ENCODE measurements around the gene HMCN1.

HMCN1 gene

DNA sequence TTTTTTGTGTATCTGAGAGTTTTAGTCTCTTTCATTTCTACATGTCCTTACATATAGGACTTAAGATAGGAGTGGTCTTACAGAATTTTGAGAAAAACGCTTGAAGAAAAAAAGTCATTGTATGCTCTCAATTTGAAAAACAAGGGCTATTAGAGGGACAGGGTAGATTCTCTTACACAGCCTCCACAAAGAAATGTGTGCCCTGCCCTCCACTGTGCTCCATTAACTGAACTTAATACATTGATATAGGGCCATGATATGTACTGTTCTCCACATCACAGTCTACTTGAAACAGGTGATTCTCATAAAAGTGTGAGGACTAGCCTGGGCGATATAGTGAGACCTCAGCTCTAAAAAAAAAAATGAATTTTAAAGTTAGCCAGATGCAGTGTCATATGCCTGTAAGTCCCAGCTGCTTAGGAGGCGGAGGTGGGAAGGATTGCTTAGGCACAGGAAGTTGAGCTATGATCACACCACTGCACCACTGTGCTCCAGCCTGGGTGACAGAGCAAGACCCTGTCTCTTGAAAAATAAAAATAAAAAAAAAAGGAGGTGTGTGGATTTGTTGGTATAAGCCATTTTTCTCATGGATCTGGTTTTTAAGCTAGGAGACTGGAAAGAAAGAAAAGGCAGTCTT, 77.0 kb downstream of the HMCN1 start:
- no peaks in the 10 kb centered on the region for H3K9me3 ChIP-seq (ENCODE audit: control insufficient read depth, low read length)
- no peaks in the 10 kb centered on the region for H3K27me3 ChIP-seq (ENCODE audit: control insufficient read depth, insufficient read depth, low read length)
- no peaks in the 10 kb centered on the region for H3K36me3 ChIP-seq (ENCODE audit: control insufficient read depth, insufficient read depth, low read length)
- no peak overlapping the region for H3K4me3 ChIP-seq (ENCODE audit: low read length)
- H3K9ac ChIP-seq (ENCODE audit: low read length): no peak overlapping the region
- H3K4me1 ChIP-seq (ENCODE audit: control insufficient read depth, insufficient read depth, low read length): no peaks in the 10 kb centered on the region

GRCh38 chr1:185812934-185813333, 78.7 kb downstream of the HMCN1 start:
- Histone ChIP-seq H3K9ac (ENCODE audit: low read length) (no peak overlapping the region), H3K4me1 (ENCODE audit: control insufficient read depth, insufficient read depth, low read length) (no peaks in the 10 kb centered on the region), H3K9me3 (ENCODE audit: control insufficient read depth, low read length) (no peaks in the 10 kb centered on the region), H3K4me3 (ENCODE audit: low read length) (no peak overlapping the region), H3K27me3 (ENCODE audit: control insufficient read depth, insufficient read depth, low read length) (no peaks in the 10 kb centered on the region), H3K36me3 (ENCODE audit: control insufficient read depth, insufficient read depth, low read length) (no peaks in the 10 kb centered on the region)

DNA sequence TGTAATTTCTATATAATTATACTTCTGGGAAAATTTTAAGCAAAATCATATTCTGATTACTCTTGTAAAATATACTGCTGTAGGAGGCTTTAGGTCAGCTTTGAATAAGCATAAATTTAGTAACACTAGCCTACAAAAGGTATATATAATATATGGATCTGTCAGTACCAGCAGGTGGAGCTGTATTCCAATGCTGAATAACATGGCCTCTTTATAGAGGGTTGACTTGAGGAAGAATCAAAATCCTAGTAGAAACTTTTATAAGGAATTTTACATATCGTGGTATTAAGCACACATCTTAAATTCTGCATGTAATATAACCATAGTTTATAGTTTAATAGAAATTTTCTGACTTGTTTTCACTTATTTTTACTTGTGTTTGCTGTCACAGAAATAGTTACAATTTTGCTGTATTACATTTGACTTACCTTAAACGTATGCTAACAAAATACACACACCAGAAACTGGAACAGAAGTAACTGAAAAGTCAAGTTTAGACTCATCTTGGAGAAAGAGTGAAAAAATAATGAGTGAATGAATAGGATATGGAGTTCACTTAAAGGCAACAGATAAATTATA, 79.3 kb downstream of the HMCN1 start:
- Histone ChIP-seq H3K4me3 (ENCODE audit: low read length) (no peak overlapping the region), H3K9ac (ENCODE audit: low read length) (no peak overlapping the region), H3K4me1 (ENCODE audit: control insufficient read depth, insufficient read depth, low read length) (no peaks in the 10 kb centered on the region), H3K27me3 (ENCODE audit: control insufficient read depth, insufficient read depth, low read length) (no peaks in the 10 kb centered on the region), H3K36me3 (ENCODE audit: control insufficient read depth, insufficient read depth, low read length) (no peaks in the 10 kb centered on the region), H3K9me3 (ENCODE audit: control insufficient read depth, low read length) (no peaks in the 10 kb centered on the region)

- Histone ChIP-seq H3K4me1 (ENCODE audit: control insufficient read depth, insufficient read depth, low read length) (no peaks in the 10 kb centered on the region), H3K9ac (ENCODE audit: low read length) (no peak overlapping the region), H3K4me3 (ENCODE audit: low read length) (no peak overlapping the region), H3K36me3 (ENCODE audit: control insufficient read depth, insufficient read depth, low read length) (no peaks in the 10 kb centered on the region), H3K9me3 (ENCODE audit: control insufficient read depth, low read length) (no peaks in the 10 kb centered on the region), H3K27me3 (ENCODE audit: control insufficient read depth, insufficient read depth, low read length) (no peaks in the 10 kb centered on the region)
Observed at GRCh38 chr1:185816460-185816859, 82.3 kb downstream of the HMCN1 start.

- Histone ChIP-seq H3K4me1 (ENCODE audit: control insufficient read depth, insufficient read depth, low read length) (no peaks in the 10 kb centered on the region), H3K27me3 (ENCODE audit: control insufficient read depth, insufficient read depth, low read length) (no peaks in the 10 kb centered on the region), H3K4me3 (ENCODE audit: low read length) (no peak overlapping the region), H3K9ac (ENCODE audit: low read length) (no peak overlapping the region), H3K9me3 (ENCODE audit: control insufficient read depth, low read length) (no peaks in the 10 kb centered on the region), H3K36me3 (ENCODE audit: control insufficient read depth, insufficient read depth, low read length) (no peaks in the 10 kb centered on the region)
Observed at GRCh38 chr1:185819798-185820197, 85.6 kb downstream of the HMCN1 start.

- Histone ChIP-seq H3K4me3 (ENCODE audit: low read length) (no peak overlapping the region), H3K36me3 (ENCODE audit: control insufficient read depth, insufficient read depth, low read length) (no peaks in the 10 kb centered on the region), H3K27me3 (ENCODE audit: control insufficient read depth, insufficient read depth, low read length) (no peaks in the 10 kb centered on the region), H3K9ac (ENCODE audit: low read length) (no peak overlapping the region), H3K9me3 (ENCODE audit: control insufficient read depth, low read length) (no peaks in the 10 kb centered on the region), H3K4me1 (ENCODE audit: control insufficient read depth, insufficient read depth, low read length) (no peaks in the 10 kb centered on the region)
Observed at GRCh38 chr1:185821612-185822385, 87.6 kb downstream of the HMCN1 start.

GRCh38 chr1:185823467-185823866, 89.3 kb downstream of the HMCN1 start:
- H3K36me3 ChIP-seq (ENCODE audit: control insufficient read depth, insufficient read depth, low read length): no peaks in the 10 kb centered on the region
- no peak overlapping the region for H3K4me3 ChIP-seq (ENCODE audit: low read length)
- no peak overlapping the region for H3K9ac ChIP-seq (ENCODE audit: low read length)
- no peaks in the 10 kb centered on the region for H3K9me3 ChIP-seq (ENCODE audit: control insufficient read depth, low read length)
- H3K27me3 ChIP-seq (ENCODE audit: control insufficient read depth, insufficient read depth, low read length): no peaks in the 10 kb centered on the region
- H3K4me1 ChIP-seq (ENCODE audit: control insufficient read depth, insufficient read depth, low read length): no peaks in the 10 kb centered on the region

GRCh38 chr1:185824106-185824505, 89.9 kb downstream of the HMCN1 start:
- Histone ChIP-seq H3K4me1 (ENCODE audit: control insufficient read depth, insufficient read depth, low read length) (no peaks in the 10 kb centered on the region), H3K9me3 (ENCODE audit: control insufficient read depth, low read length) (no peaks in the 10 kb centered on the region), H3K36me3 (ENCODE audit: control insufficient read depth, insufficient read depth, low read length) (no peaks in the 10 kb centered on the region), H3K9ac (ENCODE audit: low read length) (no peak overlapping the region), H3K27me3 (ENCODE audit: control insufficient read depth, insufficient read depth, low read length) (no peaks in the 10 kb centered on the region), H3K4me3 (ENCODE audit: low read length) (no peak overlapping the region)

DNA sequence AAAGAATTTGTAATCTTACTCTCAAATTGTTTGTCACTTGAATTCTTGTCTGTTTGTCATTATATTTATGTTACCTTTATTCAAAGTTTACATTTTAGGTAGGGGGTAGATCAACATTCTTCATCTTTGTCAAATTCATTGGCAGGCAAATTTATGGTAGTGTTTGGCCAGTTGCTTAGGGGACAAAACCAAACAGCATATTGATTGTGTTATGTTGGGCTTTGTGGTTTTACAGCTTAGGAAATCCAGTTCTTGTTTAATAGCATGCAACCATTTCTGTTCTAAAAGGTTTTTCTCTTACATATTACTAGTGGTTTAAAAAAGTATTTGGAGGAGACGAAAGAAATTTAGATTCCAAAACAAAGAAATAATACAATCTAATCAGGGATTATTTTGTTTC, 91.4 kb downstream of the HMCN1 start:
- no peak overlapping the region for H3K9ac ChIP-seq (ENCODE audit: low read length)
- H3K4me3 ChIP-seq (ENCODE audit: low read length): no peak overlapping the region
- H3K36me3 ChIP-seq (ENCODE audit: control insufficient read depth, insufficient read depth, low read length): no peaks in the 10 kb centered on the region
- H3K4me1 ChIP-seq (ENCODE audit: control insufficient read depth, insufficient read depth, low read length): no peaks in the 10 kb centered on the region
- no peaks in the 10 kb centered on the region for H3K9me3 ChIP-seq (ENCODE audit: control insufficient read depth, low read length)
- H3K27me3 ChIP-seq (ENCODE audit: control insufficient read depth, insufficient read depth, low read length): no peaks in the 10 kb centered on the region

- Histone ChIP-seq H3K36me3 (ENCODE audit: control insufficient read depth, insufficient read depth, low read length) (no peaks in the 10 kb centered on the region), H3K9ac (ENCODE audit: low read length) (no peak overlapping the region), H3K9me3 (ENCODE audit: control insufficient read depth, low read length) (no peaks in the 10 kb centered on the region), H3K27me3 (ENCODE audit: control insufficient read depth, insufficient read depth, low read length) (no peaks in the 10 kb centered on the region), H3K4me3 (ENCODE audit: low read length) (no peak overlapping the region), H3K4me1 (ENCODE audit: control insufficient read depth, insufficient read depth, low read length) (no peaks in the 10 kb centered on the region)
Observed at GRCh38 chr1:185834371-185834905, 100.2 kb downstream of the HMCN1 start.

DNA sequence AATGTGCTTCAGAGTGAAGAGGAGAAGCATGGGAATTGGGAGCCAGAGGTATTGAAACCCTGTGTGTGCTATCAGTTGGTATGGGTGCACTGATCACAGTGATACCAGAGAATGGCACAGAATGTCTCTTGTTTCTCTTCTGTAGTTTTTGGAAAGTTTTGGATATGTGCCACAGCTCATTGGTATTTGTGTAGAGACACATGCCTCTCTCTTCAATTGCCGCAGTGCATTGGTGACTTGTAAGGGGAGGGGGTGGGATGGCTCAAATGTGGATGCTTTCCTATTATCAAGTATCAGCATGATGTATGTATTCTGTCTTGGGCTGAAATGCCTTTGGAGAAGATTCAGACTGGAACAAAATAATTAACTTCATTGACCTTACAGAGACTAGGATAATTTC, 101.0 kb downstream of the HMCN1 start:
- Histone ChIP-seq H3K36me3 (ENCODE audit: control insufficient read depth, insufficient read depth, low read length) (no peaks in the 10 kb centered on the region), H3K4me1 (ENCODE audit: control insufficient read depth, insufficient read depth, low read length) (no peaks in the 10 kb centered on the region), H3K4me3 (ENCODE audit: low read length) (no peak overlapping the region), H3K9ac (ENCODE audit: low read length) (no peak overlapping the region), H3K9me3 (ENCODE audit: control insufficient read depth, low read length) (no peaks in the 10 kb centered on the region), H3K27me3 (ENCODE audit: control insufficient read depth, insufficient read depth, low read length) (no peaks in the 10 kb centered on the region)

DNA sequence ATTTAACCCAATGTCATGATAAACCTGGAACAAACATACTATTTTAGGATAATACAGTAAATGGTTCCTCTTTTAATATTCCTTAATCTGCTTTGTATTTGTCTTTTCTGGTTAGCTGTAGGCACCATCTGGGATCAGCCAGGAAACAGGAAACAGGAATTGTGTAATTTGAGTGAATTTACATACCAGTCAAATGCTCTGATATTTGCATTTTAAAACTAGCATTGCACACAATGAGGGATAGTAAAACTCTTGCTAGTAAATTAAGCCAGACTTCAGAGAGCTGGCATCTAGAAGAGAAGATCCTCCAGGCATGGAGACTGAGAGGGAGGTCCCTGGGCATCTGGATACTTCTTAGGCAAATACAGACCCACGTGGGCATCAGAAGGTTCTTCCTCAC, 103.5 kb downstream of the HMCN1 start:
- no peak overlapping the region for H3K4me3 ChIP-seq (ENCODE audit: low read length)
- H3K9me3 ChIP-seq (ENCODE audit: control insufficient read depth, low read length): no peaks in the 10 kb centered on the region
- H3K4me1 ChIP-seq (ENCODE audit: control insufficient read depth, insufficient read depth, low read length): no peaks in the 10 kb centered on the region
- H3K9ac ChIP-seq (ENCODE audit: low read length): no peak overlapping the region
- H3K36me3 ChIP-seq (ENCODE audit: control insufficient read depth, insufficient read depth, low read length): no peaks in the 10 kb centered on the region
- H3K27me3 ChIP-seq (ENCODE audit: control insufficient read depth, insufficient read depth, low read length): no peaks in the 10 kb centered on the region
